Activated B cell treated with CpG ODN at 0.5 μM for 24 hours (primary cell): ENCODE results near the gene BCOR. TPM values are rescaled to one million over a fixed set of nuclear protein-coding genes. Genes with fewer than 3 reads are reported as not detected.

Experiments
- ATAC-seq: fragments of 200-7000 bp; cut with Tn5 transposase; one replicate; pipeline ENCODE4 v1.10.0; 2021; ENCODE audit warnings: low read depth, mild to moderate bottlenecking, moderate library complexity
- CTCF ChIA-PET: fragments of 350-600 bp; sonication (Branson Sonifier 250); formaldehyde crosslinking; loops from one replicate; lab custom pipeline; 2021; ENCODE audit warnings: antibody characterized with exemption; lab: Charles Lee
- POLR2A ChIA-PET: fragments of 350-600 bp; sonication (Branson Sonifier 250); formaldehyde crosslinking; loops from one replicate; lab custom pipeline; 2021; ENCODE audit warnings: antibody characterized with exemption; lab: Charles Lee
- DNase-seq: peaks from one replicate; pipeline ENCODE4 v3.0.0; 2022
- H3K27ac Mint-ChIP-seq: one replicate; pipeline ENCODE4 v1.8.0; 2020; ENCODE audit warnings: mixed read lengths
- H3K27me3 Mint-ChIP-seq: one replicate; pipeline ENCODE4 v1.8.0; 2021; ENCODE audit warnings: mixed read lengths
- H3K36me3 Mint-ChIP-seq: one replicate; pipeline ENCODE4 v1.8.0; 2021; ENCODE audit warnings: low read depth, mixed read lengths
- H3K4me1 Mint-ChIP-seq: one replicate; pipeline ENCODE4 v1.8.0; 2021; ENCODE audit warnings: mixed read lengths
- H3K4me3 Mint-ChIP-seq: one replicate; pipeline ENCODE4 v1.8.0; 2020; ENCODE audit warnings: mild to moderate bottlenecking, mixed read lengths
- H3K9me3 Mint-ChIP-seq: one replicate; pipeline ENCODE4 v1.8.0; 2020; ENCODE audit warnings: mixed read lengths
- CTCF ChIP-seq: fragments of 200-600 bp; IDR thresholded peaks from one replicate; pipeline ENCODE4 v1.8.0; 2022; ENCODE audit warnings: antibody characterized with exemption, mild to moderate bottlenecking
- intact Hi-C: fragments of 100-400 bp; cut with micrococcal nuclease; formaldehyde crosslinking; loops from one replicate; pipeline ENCODE4 v1.15.1; 2024
- total RNA-seq: library from RNA; stranded (reverse); gene quantifications from 2 replicates; pipeline ENCODE4 v1.2.3, GENCODE V29; 2022

The BCOR gene
- total RNA-seq, 1 donor from 2014 or later = 59.3 TPM

DNA sequence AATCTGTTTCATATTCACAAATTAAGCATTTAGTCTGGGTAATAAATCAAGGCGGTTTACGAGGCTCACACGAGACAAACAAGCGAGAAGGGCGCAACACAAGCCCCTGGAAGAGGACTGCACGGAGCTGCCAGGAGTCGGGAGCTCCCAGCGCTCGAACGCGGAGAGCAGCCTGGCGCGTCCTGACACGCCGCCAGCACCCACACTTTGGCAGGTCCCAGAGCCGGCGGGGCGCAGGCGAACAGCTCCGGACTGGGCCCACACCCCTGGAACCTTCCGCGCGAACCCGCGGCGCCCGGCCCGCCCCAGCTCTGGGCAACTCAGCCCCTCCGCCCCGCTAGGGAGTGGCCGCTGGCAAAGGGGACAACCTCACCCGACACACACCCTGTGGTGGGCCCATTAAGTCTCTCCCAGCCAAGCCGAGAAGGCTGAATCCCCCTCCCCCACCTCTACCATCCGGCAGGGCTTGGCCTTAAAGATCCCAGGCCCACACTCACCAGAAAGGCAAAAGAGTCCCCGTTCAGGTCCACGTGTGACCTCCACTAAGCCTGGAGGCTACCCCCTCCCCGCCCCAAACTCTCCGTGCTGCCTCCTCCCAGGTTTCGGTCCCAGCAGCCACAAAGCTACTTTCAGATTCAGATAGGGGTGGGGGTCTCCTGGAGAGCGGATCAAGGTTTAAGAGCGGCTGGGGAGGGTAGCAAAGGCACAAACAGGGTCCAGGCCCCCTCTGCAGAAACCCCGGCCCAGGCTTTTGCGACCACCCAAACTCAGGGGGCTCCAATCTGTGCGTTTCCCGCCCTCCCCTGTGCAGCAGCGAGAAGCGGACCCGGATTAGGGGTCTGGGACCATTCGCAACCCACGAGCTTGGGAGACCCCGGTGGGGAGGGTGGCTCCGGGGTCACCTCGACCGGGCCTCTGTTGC, 47.5 kb upstream of the BCOR start:
- no peak overlapping the region for H3K27ac Mint-ChIP-seq
- intact Hi-C loops = no loop called here
- H3K4me1 Mint-ChIP-seq = peaks cover 30% of the 10 kb centered on the region
- H3K9me3 Mint-ChIP-seq = no peaks in the 10 kb centered on the region
- CTCF ChIA-PET = no interaction called here
- H3K27me3 Mint-ChIP-seq = no peaks in the 10 kb centered on the region
- POLR2A ChIA-PET = interaction anchor here (0.7 kb wide), 1 partner anchor 38 kb away, joined by 3 read pairs; no protein-coding TSS in a partner anchor
- peak overlapping the region; percentile 50 for H3K4me3 Mint-ChIP-seq
- ATAC-seq = no peak
- no peaks in the 10 kb centered on the region for H3K36me3 Mint-ChIP-seq
- no peak for DNase-seq
- no peak for TF ChIP-seq CTCF

DNA sequence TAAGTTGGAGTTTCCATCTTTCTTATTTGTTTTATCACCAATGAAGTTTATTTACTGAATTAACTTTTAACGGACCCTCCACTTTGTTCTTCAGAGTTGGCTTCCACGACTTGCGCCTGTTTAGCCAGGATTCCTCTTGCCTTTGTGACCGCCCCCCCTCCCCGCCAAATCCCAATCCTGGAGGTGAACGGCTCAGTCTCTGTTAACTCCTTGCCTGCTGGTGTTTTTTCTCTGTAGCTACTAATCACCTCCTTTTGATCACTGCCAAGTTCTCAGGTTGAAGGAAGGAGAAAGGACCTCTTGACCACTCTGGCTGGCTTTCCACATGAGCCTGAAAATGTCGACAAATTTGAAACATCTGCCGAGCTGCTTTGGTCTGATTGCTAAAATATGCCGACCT, 46.8 kb upstream of the BCOR start:
- TF ChIP-seq CTCF = no peak
- ChIA-PET POLR2A (interaction anchor here (0.7 kb wide), 1 partner anchor 38 kb away, joined by 3 read pairs; no protein-coding TSS in a partner anchor), CTCF (no interaction called here)
- Mint-ChIP-seq H3K4me3 (no peak overlapping the region), H3K9me3 (no peaks in the 10 kb centered on the region), H3K27me3 (no peaks in the 10 kb centered on the region), H3K36me3 (no peaks in the 10 kb centered on the region), H3K4me1 (peaks cover 25% of the 10 kb centered on the region), H3K27ac (no peak overlapping the region)
- ATAC-seq (no peak), DNase-seq (no peak)
- intact Hi-C loops = no loop called here

DNA sequence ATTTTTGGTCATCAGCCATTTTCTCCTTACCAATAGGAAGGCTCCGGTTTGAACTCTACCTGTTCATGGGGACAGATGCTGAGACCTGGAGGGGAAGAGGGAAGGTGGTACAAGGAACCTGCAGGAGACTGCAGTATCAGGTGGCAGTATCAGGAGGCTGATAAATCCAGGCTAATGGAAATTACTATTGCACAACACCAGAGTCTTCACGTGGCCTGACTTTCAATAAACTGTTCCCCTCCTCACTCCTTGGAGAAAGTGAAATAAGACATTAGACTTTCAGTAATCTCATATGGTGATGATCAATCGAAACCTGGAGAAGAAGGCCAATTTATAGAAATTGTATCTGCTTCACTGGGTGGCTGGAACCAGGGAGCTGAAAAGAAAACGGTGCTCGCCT, 46.2 kb upstream of the BCOR start:
- H3K27ac Mint-ChIP-seq = no peak overlapping the region
- POLR2A ChIA-PET = interaction anchor here (0.7 kb wide), 1 partner anchor 37 kb away, joined by 3 read pairs; no protein-coding TSS in a partner anchor
- peaks cover 20% of the 10 kb centered on the region for H3K4me1 Mint-ChIP-seq
- H3K36me3 Mint-ChIP-seq = no peaks in the 10 kb centered on the region
- no peak for DNase-seq
- no peaks in the 10 kb centered on the region for H3K9me3 Mint-ChIP-seq
- CTCF ChIA-PET = no interaction called here
- TF ChIP-seq CTCF = no peak
- H3K4me3 Mint-ChIP-seq = no peak overlapping the region
- H3K27me3 Mint-ChIP-seq = no peaks in the 10 kb centered on the region
- no peak for ATAC-seq
- intact Hi-C loops = no loop called here

- H3K9me3 Mint-ChIP-seq = no peaks in the 10 kb centered on the region
- ATAC-seq = no peak
Observed at GRCh38 chrX:40143001-40143400, 45.2 kb upstream of the BCOR start.

More at GRCh38 chrX:40143001-40143400, 45.2 kb upstream of the BCOR start:
- peaks cover 12% of the 10 kb centered on the region for H3K4me1 Mint-ChIP-seq
- CTCF ChIA-PET = no interaction called here
- no peak for TF ChIP-seq CTCF
- H3K36me3 Mint-ChIP-seq = no peaks in the 10 kb centered on the region
- POLR2A ChIA-PET = interaction anchor here (0.7 to 2.5 kb wide), 2 partner anchors 46 to 54 kb away, joined by 3 to 6 read pairs; partner anchors contain the start of gene BCOR
- H3K27me3 Mint-ChIP-seq = no peaks in the 10 kb centered on the region
- H3K27ac Mint-ChIP-seq = no peak overlapping the region
- DNase-seq = no peak
- intact Hi-C loops = no loop called here
- no peak overlapping the region for H3K4me3 Mint-ChIP-seq
